Mucosa of rectum (tissue), 2 donors: ENCODE results near the gene SNX21.

Experiments
- H3K27ac ChIP-seq, 2 donors: one replicate each; pipeline ENCODE4 v1.7.0; 2013; ENCODE audit warnings: inconsistent platforms in 2 of 2, low read depth in 2 of 2, low read length in 2 of 2
- H3K27me3 ChIP-seq, 2 donors: one replicate each; pipeline ENCODE4 v1.7.0; 2013; ENCODE audit warnings: low read length in 2 of 2; ENCODE audit not compliant: control insufficient read depth in 2 of 2, insufficient read depth in 2 of 2
- H3K36me3 ChIP-seq, 2 donors: one replicate each; pipeline ENCODE4 v1.7.0; 2013; ENCODE audit warnings: low read length in 2 of 2; ENCODE audit not compliant: control insufficient read depth in 2 of 2, insufficient read depth in 2 of 2
- H3K4me1 ChIP-seq, 2 donors: one replicate each; pipeline ENCODE4 v1.7.0; 2013; ENCODE audit warnings: low read length in 2 of 2, mild to moderate bottlenecking in 1 of 2; ENCODE audit not compliant: control insufficient read depth in 2 of 2, insufficient read depth in 2 of 2
- H3K4me3 ChIP-seq, 2 donors: one replicate each; pipeline ENCODE4 v1.7.0; 2013; ENCODE audit warnings: low read length in 2 of 2
- H3K9ac ChIP-seq, 2 donors: one replicate each; pipeline ENCODE4 v1.7.0; 2013; ENCODE audit warnings: low read length in 2 of 2, low read depth in 1 of 2, mild to moderate bottlenecking in 1 of 2
- H3K9me3 ChIP-seq, 2 donors: one replicate each; pipeline ENCODE4 v1.7.0; 2013; ENCODE audit warnings: low read length in 2 of 2; ENCODE audit not compliant: control insufficient read depth in 2 of 2
- donor health status: healthy.
- donor health status: Normal muscosa, but diverticular disease.

Gene SNX21

GRCh38 chr20:45835329-45835765, 1.7 kb downstream of the SNX21 start:
- Histone ChIP-seq H3K9ac (no peak overlapping the region), H3K9me3 (no peaks in the 10 kb centered on the region), H3K4me3 (no peak overlapping the region), H3K36me3 (peaks cover 3 to 8% of the 10 kb centered on the region in 2 donors), H3K27me3 (no peaks in the 10 kb centered on the region), H3K4me1 (peaks cover 15 to 22% of the 10 kb centered on the region in 2 donors), H3K27ac (peak overlapping the region in 1 of 2 donors; percentile 2)

GRCh38 chr20:45835825-45836224, 2.2 kb downstream of the SNX21 start:
- peaks cover 15 to 22% of the 10 kb centered on the region in 2 donors for H3K4me1 ChIP-seq
- H3K27me3 ChIP-seq: no peaks in the 10 kb centered on the region
- peaks cover 3 to 11% of the 10 kb centered on the region in 2 donors for H3K36me3 ChIP-seq
- H3K27ac ChIP-seq: peak overlapping the region; percentile 0 to 2
- H3K9me3 ChIP-seq: no peaks in the 10 kb centered on the region
- no peak overlapping the region for H3K4me3 ChIP-seq
- H3K9ac ChIP-seq: no peak overlapping the region

- Histone ChIP-seq H3K27ac (no peak overlapping the region), H3K4me3 (no peak overlapping the region), H3K9me3 (no peaks in the 10 kb centered on the region), H3K36me3 (peaks cover 11 to 21% of the 10 kb centered on the region in 2 donors), H3K27me3 (no peaks in the 10 kb centered on the region), H3K9ac (no peak overlapping the region), H3K4me1 (peaks cover 15 to 22% of the 10 kb centered on the region in 2 donors)
Measured at GRCh38 chr20:45836841-45837240, 3.2 kb downstream of the SNX21 start.

- H3K36me3 ChIP-seq: peaks cover 36 to 52% of the 10 kb centered on the region in 2 donors
- H3K27ac ChIP-seq: no peak overlapping the region
- H3K9me3 ChIP-seq: no peaks in the 10 kb centered on the region
- H3K27me3 ChIP-seq: no peaks in the 10 kb centered on the region
- no peak overlapping the region for H3K4me3 ChIP-seq
- peaks cover 0 to under 1% of the 10 kb centered on the region in 2 donors for H3K4me1 ChIP-seq
- no peak overlapping the region for H3K9ac ChIP-seq
Measured at GRCh38 chr20:45840700-45841198, 7.2 kb downstream of the SNX21 start.

- Histone ChIP-seq H3K4me1 (no peaks in the 10 kb centered on the region), H3K9me3 (no peaks in the 10 kb centered on the region), H3K27ac (peak overlapping the region in 1 of 2 donors; percentile 9), H3K4me3 (no peak overlapping the region), H3K27me3 (no peaks in the 10 kb centered on the region), H3K9ac (no peak overlapping the region), H3K36me3 (peaks cover 42 to 57% of the 10 kb centered on the region in 2 donors)
Measured at GRCh38 chr20:45841407-45842129, 8.0 kb downstream of the SNX21 start.

GRCh38 chr20:45842169-45842812, 8.7 kb downstream of the SNX21 start:
- Histone ChIP-seq H3K27me3 (no peaks in the 10 kb centered on the region), H3K4me1 (no peaks in the 10 kb centered on the region), H3K36me3 (peaks cover 39 to 61% of the 10 kb centered on the region in 2 donors), H3K4me3 (no peak overlapping the region), H3K9ac (no peak overlapping the region), H3K27ac (peak overlapping the region; percentile 1 to 9), H3K9me3 (no peaks in the 10 kb centered on the region)

GRCh38 chr20:45843506-45843905, 9.9 kb downstream of the SNX21 start:
- H3K4me3 ChIP-seq: no peak overlapping the region
- peaks cover 43 to 64% of the 10 kb centered on the region in 2 donors for H3K36me3 ChIP-seq
- H3K27ac ChIP-seq: no peak overlapping the region
- no peaks in the 10 kb centered on the region for H3K27me3 ChIP-seq
- H3K9ac ChIP-seq: no peak overlapping the region
- no peaks in the 10 kb centered on the region for H3K9me3 ChIP-seq
- H3K4me1 ChIP-seq: no peaks in the 10 kb centered on the region

- no peaks in the 10 kb centered on the region for H3K9me3 ChIP-seq
- no peak overlapping the region for H3K27ac ChIP-seq
- no peak overlapping the region for H3K9ac ChIP-seq
- peaks cover 51 to 63% of the 10 kb centered on the region in 2 donors for H3K36me3 ChIP-seq
- no peak overlapping the region for H3K4me3 ChIP-seq
- no peaks in the 10 kb centered on the region for H3K4me1 ChIP-seq
- H3K27me3 ChIP-seq: no peaks in the 10 kb centered on the region
Measured at GRCh38 chr20:45845452-45845851, 11.9 kb downstream of the SNX21 start.

GRCh38 chr20:45848421-45848820, 14.8 kb downstream of the SNX21 start:
- no peaks in the 10 kb centered on the region for H3K27me3 ChIP-seq
- H3K4me1 ChIP-seq: no peaks in the 10 kb centered on the region
- H3K27ac ChIP-seq: no peak overlapping the region
- H3K4me3 ChIP-seq: no peak overlapping the region
- H3K36me3 ChIP-seq: peaks cover 46 to 50% of the 10 kb centered on the region in 2 donors
- H3K9ac ChIP-seq: no peak overlapping the region
- no peaks in the 10 kb centered on the region for H3K9me3 ChIP-seq

- no peaks in the 10 kb centered on the region for H3K4me1 ChIP-seq
- no peak overlapping the region for H3K9ac ChIP-seq
- H3K4me3 ChIP-seq: no peak overlapping the region
- H3K9me3 ChIP-seq: no peaks in the 10 kb centered on the region
- no peaks in the 10 kb centered on the region for H3K27me3 ChIP-seq
- H3K27ac ChIP-seq: no peak overlapping the region
- H3K36me3 ChIP-seq: peaks cover 41 to 43% of the 10 kb centered on the region in 2 donors
Measured at GRCh38 chr20:45848969-45849582, 15.5 kb downstream of the SNX21 start.
